OCI-LY3 (cell line): ENCODE data around the gene PCYT2.

ENCODE experiments used
- EZH2phosphoT487 ChIP-seq: fragments of 200-600 bp; shearing (Covaris generic); IDR thresholded peaks from 2 replicates; pipeline ENCODE4 v1.6.1; 2018; ENCODE audit warnings: antibody characterized with exemption, mixed run types, low read depth
- TF ChIP-seq, protein P1 (sequence below): fragments of 200-600, 300-600 bp; sonication (generic); IDR thresholded peaks from 2 replicates; pipeline ENCODE4 v1.5.1; 2014; ENCODE audit warnings: antibody characterized with exemption, low read length, low read depth

DNA sequence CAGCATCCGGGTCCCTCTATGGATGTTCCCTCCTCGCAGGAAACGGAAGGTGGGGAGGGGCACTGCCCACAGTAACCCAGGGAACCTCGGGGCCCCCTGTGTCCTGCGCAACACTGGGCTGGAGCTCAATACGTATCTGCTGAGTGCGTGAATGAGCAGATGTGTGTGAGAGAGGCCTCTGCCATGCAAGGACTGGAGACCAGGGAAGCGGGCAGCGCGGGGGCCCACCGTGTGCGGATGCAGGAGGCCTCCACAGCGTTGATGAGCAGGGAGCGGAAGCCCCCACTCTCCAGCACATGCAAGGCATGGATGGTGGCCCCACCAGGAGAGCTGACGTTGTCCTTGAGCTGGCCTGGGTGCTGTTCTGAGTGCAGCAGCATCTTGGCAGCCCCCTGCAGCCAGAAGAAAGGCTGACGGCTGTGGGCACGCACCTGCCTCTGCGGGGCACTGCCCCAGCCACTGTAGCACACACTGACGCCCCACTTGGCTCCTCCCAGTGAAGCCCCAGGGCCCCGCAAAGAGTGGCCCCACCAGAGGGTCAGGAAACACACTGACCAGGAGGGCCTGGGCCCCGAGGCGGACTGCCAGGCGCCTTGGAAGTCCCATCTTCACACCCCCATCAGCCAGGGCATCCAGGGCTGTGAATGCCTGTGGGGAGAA lies 23.0 kb upstream of the PCYT2 start:
- TF ChIP-seq, protein P1, sequence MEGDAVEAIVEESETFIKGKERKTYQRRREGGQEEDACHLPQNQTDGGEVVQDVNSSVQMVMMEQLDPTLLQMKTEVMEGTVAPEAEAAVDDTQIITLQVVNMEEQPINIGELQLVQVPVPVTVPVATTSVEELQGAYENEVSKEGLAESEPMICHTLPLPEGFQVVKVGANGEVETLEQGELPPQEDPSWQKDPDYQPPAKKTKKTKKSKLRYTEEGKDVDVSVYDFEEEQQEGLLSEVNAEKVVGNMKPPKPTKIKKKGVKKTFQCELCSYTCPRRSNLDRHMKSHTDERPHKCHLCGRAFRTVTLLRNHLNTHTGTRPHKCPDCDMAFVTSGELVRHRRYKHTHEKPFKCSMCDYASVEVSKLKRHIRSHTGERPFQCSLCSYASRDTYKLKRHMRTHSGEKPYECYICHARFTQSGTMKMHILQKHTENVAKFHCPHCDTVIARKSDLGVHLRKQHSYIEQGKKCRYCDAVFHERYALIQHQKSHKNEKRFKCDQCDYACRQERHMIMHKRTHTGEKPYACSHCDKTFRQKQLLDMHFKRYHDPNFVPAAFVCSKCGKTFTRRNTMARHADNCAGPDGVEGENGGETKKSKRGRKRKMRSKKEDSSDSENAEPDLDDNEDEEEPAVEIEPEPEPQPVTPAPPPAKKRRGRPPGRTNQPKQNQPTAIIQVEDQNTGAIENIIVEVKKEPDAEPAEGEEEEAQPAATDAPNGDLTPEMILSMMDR: no peak
- no peak for TF ChIP-seq EZH2phosphoT487
